ENCODE data around the gene IQSEC2.

The IQSEC2 gene

GRCh38 chrX:53281321-53281822, at the start of gene IQSEC2:
Gene IQSEC2, minus strand, starts transcription at chrX:53281584.
- peak; percentile 14 for DNase-seq

DNA sequence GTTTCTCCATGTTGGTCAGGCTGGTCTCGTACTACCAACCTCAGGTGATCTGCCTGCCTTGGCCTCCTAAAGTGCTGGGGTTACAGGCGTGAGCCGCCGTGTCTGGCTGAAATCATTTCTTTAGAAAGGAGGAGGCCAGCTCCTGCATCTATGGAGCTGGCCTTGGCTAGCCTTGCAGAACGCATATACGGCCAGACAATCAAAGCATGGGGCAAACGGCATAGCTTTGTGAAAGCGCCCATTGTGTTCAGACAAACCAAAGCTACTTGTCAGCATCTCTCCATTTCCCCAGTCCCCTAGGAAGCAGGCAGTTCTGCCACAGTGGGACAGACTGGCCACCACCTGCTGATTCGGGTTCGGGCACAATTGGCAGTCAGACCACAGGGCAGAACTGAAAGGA, 48.9 kb upstream of the IQSEC2 start:
- DNase-seq = no peak

- DNase-seq = no peak
Measured at GRCh38 chrX:53324803-53325202, 43.4 kb upstream of the IQSEC2 start.

DNA sequence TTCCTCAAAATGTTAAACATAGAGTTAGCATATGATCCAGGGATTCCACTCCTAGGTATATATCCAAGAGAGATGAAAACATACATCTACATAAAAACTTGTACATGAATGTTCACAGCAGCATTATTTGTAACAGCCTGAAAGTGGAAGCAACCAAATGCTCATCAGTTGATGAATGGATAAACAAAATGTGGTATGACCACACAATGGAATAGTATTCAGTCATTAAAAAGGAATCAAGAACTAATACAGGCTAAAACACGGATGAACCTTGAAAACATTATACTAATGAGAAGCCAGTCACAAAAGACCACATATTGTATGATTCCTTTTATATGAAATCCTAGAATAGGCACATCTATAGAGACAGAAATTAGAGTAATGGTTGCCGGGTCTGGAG, 42.7 kb upstream of the IQSEC2 start:
- no peak for DNase-seq

- no peak for DNase-seq
Measured at GRCh38 chrX:53323196-53323595, 41.8 kb upstream of the IQSEC2 start.

GRCh38 chrX:53321943-53322497, 40.6 kb upstream of the IQSEC2 start:
- no peak for DNase-seq

DNA sequence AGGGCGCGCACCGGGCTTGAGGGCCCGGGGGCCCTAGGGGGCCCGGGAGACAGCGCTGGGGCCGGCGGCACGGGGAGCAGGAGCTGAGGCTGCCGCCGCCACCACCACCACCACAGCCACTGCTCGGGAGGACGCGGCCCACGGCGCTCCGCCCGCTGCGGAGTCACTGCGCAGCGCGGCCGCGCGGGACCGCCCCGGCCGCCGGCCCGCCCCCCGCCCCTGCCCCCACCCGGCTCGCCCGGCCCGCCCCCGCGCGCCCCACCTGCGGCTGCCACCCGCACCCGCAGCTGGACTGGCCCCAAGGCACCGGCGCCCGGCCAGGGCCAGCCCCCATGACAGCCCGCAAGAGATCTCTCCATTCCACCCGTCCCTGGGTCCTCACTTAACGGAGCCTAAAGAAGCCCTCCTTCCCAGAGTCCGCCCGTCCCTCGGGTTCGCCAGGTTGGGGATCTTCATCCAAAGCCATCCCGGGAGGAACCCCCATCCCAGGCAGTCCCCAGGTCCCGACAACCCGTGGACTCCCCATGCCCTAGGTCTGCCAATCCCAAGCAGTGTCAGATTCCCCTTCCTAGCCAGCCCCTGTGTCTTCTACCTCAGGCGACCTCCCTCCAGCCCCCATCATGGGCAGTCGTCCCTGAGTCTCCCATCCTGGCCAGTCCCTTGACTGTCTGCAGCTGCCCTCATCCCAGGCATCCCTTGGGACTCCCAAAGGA, 40.0 kb upstream of the IQSEC2 start:
- no peak for DNase-seq

GRCh38 chrX:53320543-53321229, 39.3 kb upstream of the IQSEC2 start:
- no peak for DNase-seq

GRCh38 chrX:53319614-53320542, 38.5 kb upstream of the IQSEC2 start:
- no peak for DNase-seq

DNA sequence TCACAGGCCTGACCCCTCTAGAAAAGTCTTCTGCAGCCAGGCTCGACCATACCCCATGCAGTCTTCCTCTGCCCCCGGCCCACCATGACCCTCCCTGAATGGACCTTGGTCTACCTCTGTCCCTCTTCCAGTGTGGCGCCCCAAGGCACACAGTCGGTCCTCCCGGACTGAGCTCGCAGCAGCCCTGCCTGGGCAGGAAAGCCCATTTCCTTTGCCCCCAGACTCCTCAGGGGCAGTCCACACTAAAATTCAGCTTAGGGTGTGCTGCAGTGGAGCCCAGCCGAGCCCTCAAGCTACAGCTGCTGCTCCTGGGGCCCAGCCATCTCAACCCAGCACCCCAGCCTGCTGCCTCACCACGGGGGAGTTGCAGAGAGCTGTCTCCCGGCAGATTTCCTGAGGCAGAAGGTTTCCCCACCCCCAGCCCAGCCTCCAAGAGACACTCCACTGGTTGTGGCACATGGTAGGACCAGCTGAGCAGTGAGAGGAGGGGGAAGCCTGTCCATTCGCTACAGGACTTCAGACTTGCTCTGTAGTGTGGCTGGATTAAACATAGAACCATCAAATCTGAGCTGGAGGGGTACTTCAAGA, 37.5 kb upstream of the IQSEC2 start:
- no peak for DNase-seq

GRCh38 chrX:53317365-53318069, 36.1 kb upstream of the IQSEC2 start:
- DNase-seq = peak; percentile 49

DNA sequence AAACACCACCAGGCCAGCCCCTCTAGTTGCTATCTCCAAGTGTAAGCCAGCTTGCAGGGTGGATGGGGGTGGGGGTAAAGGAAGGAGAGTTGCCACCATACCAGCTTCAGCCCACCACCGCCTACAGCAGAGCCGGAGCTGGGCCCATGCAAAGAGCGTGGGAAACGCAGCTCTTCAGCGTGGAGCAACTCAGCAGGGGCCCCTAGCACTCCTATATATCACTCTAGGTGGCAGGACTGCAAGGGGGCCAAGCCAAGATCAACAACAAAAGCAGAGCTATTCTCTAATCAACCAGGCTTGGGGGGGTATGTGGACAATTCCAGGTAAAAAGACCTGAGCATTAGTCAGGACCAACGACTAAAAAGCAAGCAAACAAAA, 35.5 kb upstream of the IQSEC2 start:
- no peak for DNase-seq

DNA sequence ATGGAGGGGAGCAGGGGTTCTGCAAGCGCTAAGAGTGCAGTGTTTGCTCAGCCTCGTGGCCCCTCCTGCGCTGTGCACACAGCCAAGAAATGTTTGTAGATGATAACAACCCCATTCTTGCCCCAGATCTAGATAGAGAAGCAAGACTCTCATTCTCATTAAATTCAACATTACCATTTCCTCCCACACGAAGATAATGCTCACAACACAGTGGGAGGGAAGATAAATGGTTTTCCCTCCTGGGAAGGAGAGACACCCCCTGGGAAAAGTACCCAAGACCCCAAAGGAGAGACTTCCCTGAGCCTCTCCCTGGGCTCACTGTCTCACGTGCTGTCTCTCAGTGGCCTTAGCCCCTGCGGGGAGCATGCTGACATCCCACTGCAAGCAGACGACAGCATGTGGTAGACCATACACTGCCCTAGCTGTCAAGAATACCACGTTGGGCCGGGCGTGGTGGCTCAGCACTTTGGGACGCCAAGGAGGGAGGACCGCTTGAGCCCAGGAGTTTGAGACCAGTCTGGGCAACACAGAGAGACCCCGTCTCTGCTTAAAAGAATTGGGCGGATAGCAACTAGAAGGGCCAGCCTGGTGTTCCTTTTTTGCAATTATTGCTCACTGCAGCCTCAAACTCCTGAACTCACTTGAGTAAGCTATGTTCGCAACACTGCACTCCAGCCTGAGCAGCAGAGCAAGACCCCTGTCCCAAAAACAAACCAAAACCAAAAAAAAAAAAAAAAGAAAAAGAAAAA, 34.9 kb upstream of the IQSEC2 start:
- DNase-seq = no peak

- DNase-seq = no peak
Measured at GRCh38 chrX:53313728-53314105, 32.3 kb upstream of the IQSEC2 start.

DNA sequence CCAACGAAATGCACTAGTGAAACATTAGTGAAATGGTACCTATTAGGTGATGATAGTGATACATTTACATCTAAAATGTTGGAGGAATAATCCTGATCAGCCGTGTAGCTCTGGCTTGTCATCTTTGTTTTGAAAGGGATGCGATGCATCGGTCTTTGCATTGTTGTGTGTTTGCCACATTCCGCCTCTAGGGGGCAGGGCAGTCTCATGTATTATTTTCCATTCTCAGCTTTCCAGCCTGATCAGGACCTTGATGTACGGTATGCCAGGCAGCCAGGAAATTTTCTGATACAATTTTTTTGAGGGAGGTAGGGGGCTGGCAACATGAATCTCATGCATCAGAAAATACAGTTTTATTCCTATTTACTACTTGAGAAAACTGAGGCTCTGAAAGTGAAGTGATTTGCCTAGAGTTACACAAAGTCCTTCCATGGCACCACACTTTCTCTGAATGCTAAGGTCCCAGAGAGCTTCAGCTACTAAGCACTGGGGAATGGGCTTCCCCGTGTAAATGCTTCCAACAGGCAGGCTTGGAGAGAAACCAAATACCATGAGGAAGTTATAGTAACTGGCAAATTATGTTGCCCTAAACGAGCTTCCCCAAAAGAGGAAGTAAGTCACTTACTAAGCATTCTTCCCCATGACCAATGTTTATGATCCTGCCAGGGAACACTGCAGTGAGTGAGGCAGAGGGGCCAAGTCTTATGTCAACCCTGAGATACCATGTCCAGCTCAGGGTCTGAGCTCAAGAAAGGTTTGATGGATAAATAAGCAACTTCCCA, 31.8 kb upstream of the IQSEC2 start:
- DNase-seq = peak; percentile 28

DNA sequence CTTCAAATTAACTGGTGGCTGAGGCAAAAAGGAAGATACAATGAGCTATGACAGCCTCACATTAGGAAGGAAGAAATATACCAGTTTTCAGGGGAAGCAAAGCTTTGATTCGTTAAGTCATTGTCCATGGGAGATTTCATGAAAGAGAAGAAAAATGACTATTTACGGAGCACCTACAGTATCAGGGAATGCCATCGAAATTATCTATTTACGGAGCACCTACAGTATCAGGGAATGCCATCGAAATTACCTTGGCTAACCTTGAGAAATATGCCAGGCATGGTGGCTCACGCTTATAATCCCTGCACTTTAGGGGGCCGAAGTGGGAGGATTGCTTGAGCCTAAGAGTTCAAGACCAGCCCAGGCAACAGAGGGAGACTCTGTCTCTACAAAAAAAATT, 28.5 kb upstream of the IQSEC2 start:
- no peak for DNase-seq

- DNase-seq = no peak
Measured at GRCh38 chrX:53308836-53309235, 27.5 kb upstream of the IQSEC2 start.

- no peak for DNase-seq
Measured at GRCh38 chrX:53305996-53306937, 24.9 kb upstream of the IQSEC2 start.
